PC-9 (cell line): ENCODE data around the gene BPI. TPM values are rescaled to one million over a fixed set of nuclear protein-coding genes. Genes with fewer than 3 reads are reported as not detected.

ENCODE experiments used
- BruUV-seq: library from RNA; stranded (reverse); fragments of 400-500 nt; replicated peaks from 2 replicates; lab custom pipeline; 2021; lab: Mats Ljungman, UMichigan
- CTCF ChIA-PET: fragments of 300-600 bp; sonication (Branson Sonifier 250); formaldehyde crosslinking; loops from one replicate; lab custom pipeline; 2022; ENCODE audit warnings: antibody characterized with exemption; lab: Charles Lee
- POLR2A ChIA-PET: fragments of 300-600 bp; sonication (Branson Sonifier 250); formaldehyde crosslinking; loops from one replicate; lab custom pipeline; 2022; ENCODE audit warnings: antibody characterized with exemption; ENCODE audit not compliant: unreplicated experiment; lab: Charles Lee
- DNase-seq, 2 experiments: peaks; one replicate each; pipeline versions ENCODE4 v3.0.0 to v3.0.0-alpha.2; 2015 to 2022; ENCODE audit warnings: mixed read lengths in 1 of 2
- H2AFZ ChIP-seq: fragments of 200-600 bp; sonication (generic); 2 replicates; pipeline ENCODE4 v1.8.1; 2017; ENCODE audit warnings: antibody characterized with exemption
- H3F3A ChIP-seq: fragments of 200-600 bp; sonication (generic); 2 replicates; pipeline ENCODE4 v1.8.1; 2017; ENCODE audit warnings: antibody characterized with exemption, mild to moderate bottlenecking, low read depth; ENCODE audit not compliant: insufficient read depth
- H3K27ac ChIP-seq: fragments of 200-600 bp; sonication (generic); 2 replicates; pipeline ENCODE4 v1.6.1; 2016; ENCODE audit warnings: mixed run types
- H3K27me3 ChIP-seq: fragments of 200-600 bp; sonication (generic); 2 replicates; pipeline ENCODE4 v1.6.1; 2016; ENCODE audit warnings: low read depth, mixed run types; ENCODE audit not compliant: insufficient read depth
- H3K36me3 ChIP-seq: fragments of 200-600 bp; sonication (generic); 2 replicates; pipeline ENCODE4 v1.6.1; 2016; ENCODE audit warnings: low read depth, mixed run types
- H3K4me1 ChIP-seq: fragments of 200-600 bp; sonication (generic); replicated peaks from 2 replicates; pipeline ENCODE4 v1.6.1; 2016; ENCODE audit warnings: mixed run types; ENCODE audit not compliant: insufficient read depth
- H3K4me2 ChIP-seq: fragments of 200-600 bp; sonication (generic); 2 replicates; pipeline ENCODE4 v1.6.1; 2017; ENCODE audit warnings: mixed run types
- H3K4me3 ChIP-seq: fragments of 200-600 bp; sonication (generic); 2 replicates; pipeline ENCODE4 v1.6.1; 2016; ENCODE audit warnings: mixed run types
- H3K79me2 ChIP-seq: fragments of 200-600 bp; sonication (generic); 2 replicates; pipeline ENCODE4 v1.6.1; 2017; ENCODE audit warnings: low read depth, mixed run types
- H3K9me2 ChIP-seq: fragments of 200-600 bp; sonication (generic); 2 replicates; pipeline ENCODE4 v1.8.1; 2017; ENCODE audit warnings: mild to moderate bottlenecking; ENCODE audit not compliant: insufficient read depth
- H3K9me3 ChIP-seq: fragments of 200-600 bp; sonication (generic); 2 replicates; pipeline ENCODE4 v1.8.1; 2016; ENCODE audit warnings: low read depth; ENCODE audit not compliant: insufficient read depth
- H4K20me1 ChIP-seq: fragments of 200-600 bp; sonication (generic); 2 replicates; pipeline ENCODE4 v1.8.1; 2017; ENCODE audit not compliant: insufficient read depth
- CTCF ChIP-seq: fragments of 200-600 bp; sonication (generic); conservative IDR thresholded peaks from 2 replicates; pipeline ENCODE4 v1.6.1; 2017; ENCODE audit warnings: mixed run types, antibody characterized with exemption, mild to moderate bottlenecking, moderate library complexity
- EZH2 ChIP-seq: fragments of 200-600 bp; sonication (generic); IDR thresholded peaks from 2 replicates; pipeline ENCODE4 v1.8.0; 2017; ENCODE audit warnings: antibody characterized with exemption, low read depth
- intact Hi-C: fragments of 100-400 bp; cut with micrococcal nuclease; formaldehyde crosslinking; loops from one replicate; pipeline ENCODE4 v1.10.0; 2022; ENCODE audit not compliant: unreplicated experiment
- total RNA-seq: library from RNA; stranded (reverse); gene quantifications from 2 replicates; pipeline ENCODE4 v1.2.3, GENCODE V29; 2021

BPI gene
- total RNA-seq, 1 experiment from 2014 or later, result not detected

GRCh38 chr20:38355161-38356012 lies 51.4 kb downstream of the BPI start:
- Histone ChIP-seq H3K4me2 (no peak overlapping the region), H3K4me3 (no peak overlapping the region), H3K36me3 (no peaks in the 10 kb centered on the region), H3K4me1 (no peaks in the 10 kb centered on the region), H3K9me3 (no peaks in the 10 kb centered on the region), H3K27me3 (no peaks in the 10 kb centered on the region), H3K9me2 (no peaks in the 10 kb centered on the region), H2AFZ (no peak overlapping the region), H3K79me2 (no peaks in the 10 kb centered on the region), H3F3A (no peaks in the 10 kb centered on the region), H3K27ac (no peak overlapping the region), H4K20me1 (no peaks in the 10 kb centered on the region)
- CTCF ChIA-PET, result no interaction called here
- no peak for DNase-seq
- TF ChIP-seq EZH2 (no peak), CTCF (no peak)
- intact Hi-C loops, result no loop called here
- BruUV-seq, result no TSS peak
- POLR2A ChIA-PET, result no interaction called here

- Histone ChIP-seq H3K4me2 (no peak overlapping the region), H3K4me1 (no peaks in the 10 kb centered on the region), H3K9me3 (no peaks in the 10 kb centered on the region), H3K27me3 (no peaks in the 10 kb centered on the region), H3F3A (no peaks in the 10 kb centered on the region), H3K27ac (no peak overlapping the region), H3K79me2 (no peaks in the 10 kb centered on the region), H3K36me3 (no peaks in the 10 kb centered on the region), H2AFZ (no peak overlapping the region), H3K4me3 (no peak overlapping the region), H4K20me1 (no peaks in the 10 kb centered on the region), H3K9me2 (no peaks in the 10 kb centered on the region)
- TF ChIP-seq CTCF (no peak), EZH2 (no peak)
- intact Hi-C loops, result no loop called here
- ChIA-PET POLR2A (interaction anchor here (0.7 kb wide), 1 partner anchor 1174 kb away, joined by 3 read pairs; no protein-coding TSS in a partner anchor), CTCF (no interaction called here)
- DNase-seq, result peak in 1 of 2 experiments; percentile 58
- no TSS peak for BruUV-seq
Measured at GRCh38 chr20:38357653-38358207, 53.8 kb downstream of the BPI start.

- H3K4me2 ChIP-seq, result no peak overlapping the region
- no TSS peak for BruUV-seq
- TF ChIP-seq CTCF, result no peak
- no peak for TF ChIP-seq EZH2
- intact Hi-C loops, result no loop called here
- no peaks in the 10 kb centered on the region for H3K27me3 ChIP-seq
- H3K9me2 ChIP-seq, result no peaks in the 10 kb centered on the region
- H3F3A ChIP-seq, result no peaks in the 10 kb centered on the region
- H3K36me3 ChIP-seq, result no peaks in the 10 kb centered on the region
- ChIA-PET CTCF (no interaction called here), POLR2A (no interaction called here)
- no peaks in the 10 kb centered on the region for H3K9me3 ChIP-seq
- no peaks in the 10 kb centered on the region for H3K79me2 ChIP-seq
- no peak overlapping the region for H2AFZ ChIP-seq
- H4K20me1 ChIP-seq, result no peaks in the 10 kb centered on the region
- H3K4me1 ChIP-seq, result no peaks in the 10 kb centered on the region
- H3K27ac ChIP-seq, result no peak overlapping the region
- DNase-seq, result no peak
- no peak overlapping the region for H3K4me3 ChIP-seq
Measured at GRCh38 chr20:38358556-38358955, 54.6 kb downstream of the BPI start.
